RPMI7951 (cell line): Measurements from ENCODE around the gene SPART. TPM values are rescaled to one million over a fixed set of nuclear protein-coding genes. Genes with fewer than 3 reads are reported as not detected.
"Not testable (repeated sequence)": the region's sequence is repeated elsewhere in the genome, so short reads cannot be mapped to it uniquely, and the experiment has no call there.

Source experiments
- DNase-seq: peaks from one replicate; pipeline ENCODE4 v3.0.0-alpha.2; 2012; ENCODE audit warnings: low read depth
- total RNA-seq: library from RNA; depleted of rRNA; stranded (reverse); fragments of >200 nt; shearing (Covaris generic); gene quantifications from 2 replicates; pipeline ENCODE4 v1.2.3, GENCODE V29; 2014

The SPART gene
- total RNA-seq, 1 experiment from 2014 or later, result 52.9 TPM

DNA sequence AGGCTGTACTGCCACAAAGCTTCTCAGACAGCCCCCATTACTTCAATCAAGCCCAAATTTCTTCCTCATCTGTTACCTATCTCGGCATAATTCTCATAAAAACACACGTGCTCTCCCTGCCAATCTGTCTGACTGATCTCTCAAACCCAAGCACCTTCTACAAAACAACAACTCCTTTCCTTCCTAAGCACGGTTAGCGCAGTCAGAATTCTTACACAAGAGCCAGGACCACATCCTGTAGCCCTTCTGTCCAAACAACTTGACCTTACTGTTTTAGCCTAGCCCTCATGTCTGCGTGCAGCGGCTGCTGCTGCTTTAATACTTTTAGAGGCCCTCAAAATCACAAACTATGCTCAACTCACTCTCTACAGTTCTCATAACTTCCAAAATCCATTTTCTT, 26.4 kb downstream of the SPART start:
- not testable (repeated sequence) for DNase-seq

DNA sequence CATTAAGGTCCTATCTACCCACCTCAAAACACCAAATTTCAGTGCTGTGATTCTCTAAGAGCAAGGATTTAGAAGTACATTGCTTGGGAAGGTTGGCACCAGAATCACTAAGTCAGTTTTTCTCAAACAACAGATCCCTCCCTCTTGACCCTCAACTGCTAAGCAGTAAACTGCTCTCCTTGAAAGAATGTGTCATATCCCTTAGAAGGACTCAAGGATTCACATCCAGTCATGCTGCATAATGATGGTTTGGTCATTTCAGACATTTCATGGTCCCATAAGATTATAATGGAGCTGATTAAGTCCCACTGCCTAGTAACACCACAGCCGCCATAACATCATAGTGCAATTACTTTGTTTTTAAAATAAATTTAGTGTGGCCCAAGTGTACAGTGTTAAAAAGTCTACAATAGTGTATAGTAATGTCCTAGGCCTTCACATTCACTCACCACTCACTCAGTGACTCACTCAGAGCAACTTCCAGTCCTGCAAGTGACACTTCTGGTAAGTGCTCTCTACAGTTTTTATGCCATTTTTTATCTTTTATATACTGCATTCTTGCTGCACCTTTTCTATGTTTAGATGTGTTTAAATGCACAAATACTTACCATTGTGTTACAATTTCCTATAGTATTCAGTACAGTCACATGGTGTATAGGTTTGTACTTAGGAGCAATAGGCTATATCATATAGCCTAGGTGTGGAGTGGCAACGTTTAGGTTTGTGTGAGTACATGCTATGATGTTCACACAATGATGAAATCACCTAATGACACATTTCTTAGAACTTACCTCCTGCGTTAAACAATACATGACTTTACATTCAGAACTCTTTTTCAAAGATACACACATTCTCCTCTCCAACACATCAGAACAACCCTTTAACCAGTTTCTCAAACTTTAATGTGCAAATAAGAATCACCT, 32.9 kb downstream of the SPART start:
- no peak for DNase-seq

DNA sequence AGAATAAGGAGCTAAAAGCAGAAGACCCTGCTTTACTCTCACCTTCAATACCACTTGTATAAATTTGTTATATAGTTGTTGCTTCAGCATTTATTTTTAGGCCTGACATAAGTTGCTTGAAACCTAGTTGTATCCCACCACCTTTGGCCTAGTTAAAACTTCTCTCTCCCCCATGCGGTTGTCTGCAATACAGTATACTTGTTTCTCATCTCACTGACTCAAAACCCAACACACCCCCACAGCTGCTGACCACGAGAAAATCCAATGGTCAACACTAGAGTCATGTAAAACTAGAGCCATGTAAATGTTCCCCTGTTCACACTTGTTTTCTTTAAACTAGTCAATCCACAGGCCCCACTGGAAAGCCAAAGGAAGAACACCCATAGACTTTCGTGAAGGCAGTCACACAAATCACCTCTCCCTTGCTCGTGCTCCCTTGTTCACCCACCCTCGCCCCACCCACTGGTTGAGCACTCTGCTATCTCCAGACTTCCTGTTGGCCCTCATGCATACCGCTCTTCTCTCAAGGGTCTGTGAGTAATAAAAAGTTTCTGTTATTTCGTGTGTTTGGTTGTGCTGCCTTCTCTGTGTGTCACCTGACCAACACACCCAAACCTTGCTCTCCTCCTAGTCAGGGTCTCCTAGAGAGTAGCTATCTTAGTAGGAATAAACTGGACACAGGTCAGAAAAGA, 35.6 kb downstream of the SPART start:
- no peak for DNase-seq

DNA sequence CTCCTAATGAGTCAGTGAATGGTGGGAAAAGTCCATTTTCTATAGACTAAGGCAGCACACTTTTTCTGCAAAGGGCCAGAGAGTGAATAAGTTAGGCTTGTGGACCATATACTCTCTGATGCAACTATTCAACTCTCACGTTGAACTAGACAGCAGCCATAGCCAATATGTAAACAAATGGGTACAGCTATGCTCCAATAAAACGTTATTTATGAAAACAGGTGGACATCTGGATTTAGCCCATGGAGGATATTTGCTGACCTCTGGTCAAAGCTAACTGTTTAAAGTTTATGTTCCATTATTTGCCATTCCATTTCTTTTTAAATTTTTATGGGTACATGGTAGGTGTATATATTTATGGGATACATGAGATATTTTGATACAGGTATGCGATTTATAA, 43.9 kb downstream of the SPART start:
- DNase-seq, result no peak

DNA sequence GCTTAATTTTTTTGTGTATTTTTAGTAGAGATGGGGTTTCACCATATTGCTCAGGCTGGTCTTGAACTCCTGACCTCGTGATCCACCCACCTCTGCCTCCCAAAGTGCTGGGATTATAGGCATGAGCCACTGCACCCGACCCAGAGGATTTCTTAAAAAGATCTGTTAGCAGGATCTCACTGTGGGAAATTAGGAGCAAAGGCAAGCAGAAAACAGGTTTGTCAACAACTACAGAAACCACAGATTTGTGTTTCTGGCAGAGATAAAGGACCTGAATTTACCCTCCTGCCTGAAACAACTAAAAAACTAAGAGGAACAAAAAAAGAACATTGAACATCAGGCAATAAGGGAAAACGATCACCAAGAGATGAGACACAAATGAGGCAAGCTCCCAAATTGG, 46.7 kb downstream of the SPART start:
- not testable (repeated sequence) for DNase-seq

DNA sequence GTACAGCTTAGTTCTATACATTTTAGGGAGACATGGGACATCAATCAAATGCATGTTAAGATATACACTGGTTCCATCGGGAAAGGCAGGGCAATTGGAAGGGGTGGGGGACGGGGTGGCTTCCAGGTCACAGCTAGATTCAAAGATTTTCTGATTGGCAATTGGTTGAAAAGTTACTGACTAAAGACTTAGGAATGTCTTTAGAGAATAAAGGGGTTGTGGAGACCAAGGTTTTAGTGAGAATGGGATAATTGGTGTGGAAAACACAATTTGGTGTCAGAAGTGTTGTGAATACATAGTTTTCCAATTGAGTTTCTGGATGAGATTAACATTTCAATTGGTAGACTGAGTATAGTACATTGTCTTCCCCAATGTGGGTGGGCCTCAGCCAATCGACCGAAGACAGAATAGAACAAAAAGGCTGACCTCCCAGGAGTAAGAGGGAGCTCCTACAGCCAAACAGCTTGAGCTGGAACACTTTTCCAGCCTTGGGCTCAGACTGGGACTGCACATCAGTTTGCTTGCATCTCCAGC, 47.6 kb downstream of the SPART start:
- peak; percentile 16 for DNase-seq

DNA sequence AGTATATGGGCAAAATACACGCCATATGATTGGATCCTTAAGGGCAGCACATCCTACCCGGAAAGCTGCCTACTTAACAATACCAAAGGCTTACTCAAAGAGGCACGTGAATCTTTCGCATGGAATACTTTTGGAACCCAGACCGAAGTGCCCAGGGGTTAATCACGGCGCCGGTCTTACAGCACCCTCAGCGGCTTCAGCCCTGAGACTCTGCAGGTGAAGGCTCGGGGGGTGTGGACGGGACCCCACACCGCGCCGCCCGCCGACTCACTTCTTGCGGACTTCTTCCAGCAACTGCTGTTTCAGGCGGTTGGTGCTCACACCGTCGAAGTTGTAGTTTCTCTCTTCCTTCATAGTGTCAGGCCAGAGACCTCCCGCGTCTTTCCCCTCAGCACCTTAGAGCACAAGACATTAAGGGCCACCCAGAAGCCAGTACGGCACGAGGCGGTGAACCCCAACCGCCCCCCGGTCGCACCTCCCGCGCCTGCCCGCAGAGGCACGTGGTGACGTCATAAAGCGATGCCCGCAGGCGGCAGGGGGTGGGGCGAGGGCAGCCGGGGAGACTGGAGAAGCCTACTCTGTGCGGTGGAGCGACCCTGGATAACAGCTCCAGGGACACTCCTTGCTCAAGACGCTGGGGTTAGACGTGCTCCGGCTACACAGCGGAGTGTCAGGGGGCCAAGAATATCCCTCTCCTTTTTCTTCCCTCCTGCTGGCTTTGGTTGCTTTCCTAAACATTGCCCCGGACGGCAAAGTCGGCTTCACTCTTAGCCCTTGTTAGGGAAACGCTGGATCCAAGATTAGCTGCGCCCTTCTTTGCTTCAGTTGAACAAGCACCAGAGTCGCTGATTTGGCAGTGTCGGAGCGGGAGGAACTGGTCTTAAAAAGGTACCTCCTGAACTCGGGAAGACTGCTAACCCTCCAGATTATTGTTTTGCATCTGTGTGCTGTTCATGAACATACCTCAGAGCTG, 48.5 kb downstream of the SPART start, which contains the start of gene CCDC169:
CCDC169 (minus strand) TSS at position 449 of the 973 bp plus-strand sequence; CDS start at position 354, 95 bp downstream.
- peak; percentile 70 for DNase-seq

DNA sequence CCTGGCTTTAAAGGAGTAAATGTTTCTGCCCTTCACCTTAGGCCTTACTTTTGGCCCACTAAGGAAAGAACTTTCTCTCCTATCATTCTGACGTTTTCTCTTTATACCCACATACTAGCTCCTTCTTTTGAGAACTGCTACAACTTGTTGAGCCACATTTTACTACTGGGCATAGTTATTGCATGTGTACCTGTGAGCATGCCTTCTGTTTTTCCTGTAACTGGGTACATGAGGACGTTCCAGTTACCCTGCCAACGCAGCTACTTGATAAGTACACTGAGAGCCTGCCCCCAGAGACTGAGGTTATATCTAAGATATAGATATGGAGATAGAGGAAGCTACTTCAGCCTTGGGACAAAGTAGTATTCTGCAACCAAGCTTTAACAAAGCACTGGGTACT, 52.1 kb downstream of the SPART start:
- DNase-seq, result no peak

DNA sequence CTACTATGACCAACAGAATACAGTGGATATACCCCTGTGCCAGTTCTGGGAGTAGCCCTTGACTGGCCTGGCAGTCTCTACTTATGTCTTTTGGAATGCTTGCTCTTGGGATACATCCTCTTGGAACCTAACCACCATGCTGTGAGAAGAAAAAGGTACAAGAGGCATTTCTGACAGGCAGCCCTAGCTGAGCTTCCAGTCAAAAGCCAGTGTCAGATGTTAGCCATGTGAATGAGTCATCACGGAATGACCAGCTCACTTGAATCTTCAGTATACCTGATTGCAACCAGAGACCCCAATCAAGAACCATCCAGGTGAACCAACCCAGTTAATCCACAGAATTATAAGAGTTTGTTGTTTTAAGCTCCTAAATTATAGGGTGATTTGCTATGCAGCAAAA, 52.7 kb downstream of the SPART start:
- no peak for DNase-seq

DNA sequence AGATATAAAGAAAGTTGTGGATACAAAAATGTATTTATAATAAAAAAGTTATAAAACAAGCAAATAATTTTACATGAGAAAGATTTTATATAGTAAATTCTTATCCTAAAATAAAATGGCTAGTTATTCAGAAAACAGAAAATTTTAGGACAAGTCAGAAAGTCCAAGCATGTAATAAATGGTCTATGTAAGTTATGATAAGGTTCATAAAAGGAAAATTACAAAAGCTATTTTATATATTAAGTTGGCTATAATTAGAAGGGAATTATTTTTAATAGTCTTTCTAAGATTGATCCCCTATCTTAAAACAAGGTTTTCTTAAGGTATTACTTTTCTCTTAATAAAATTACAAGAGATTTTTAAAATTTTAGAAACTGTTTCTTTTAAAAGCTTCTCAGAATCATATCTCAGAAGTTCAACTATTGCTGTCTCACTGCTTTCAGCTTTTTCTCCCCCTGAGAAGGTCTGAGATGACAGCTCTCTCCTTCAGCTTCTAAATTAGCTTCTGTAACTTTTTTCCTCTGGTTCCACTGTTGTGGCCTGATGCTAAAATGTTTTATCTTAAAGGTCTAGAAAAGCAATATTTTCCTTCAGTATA, 57.3 kb downstream of the SPART start:
- no peak for DNase-seq

DNA sequence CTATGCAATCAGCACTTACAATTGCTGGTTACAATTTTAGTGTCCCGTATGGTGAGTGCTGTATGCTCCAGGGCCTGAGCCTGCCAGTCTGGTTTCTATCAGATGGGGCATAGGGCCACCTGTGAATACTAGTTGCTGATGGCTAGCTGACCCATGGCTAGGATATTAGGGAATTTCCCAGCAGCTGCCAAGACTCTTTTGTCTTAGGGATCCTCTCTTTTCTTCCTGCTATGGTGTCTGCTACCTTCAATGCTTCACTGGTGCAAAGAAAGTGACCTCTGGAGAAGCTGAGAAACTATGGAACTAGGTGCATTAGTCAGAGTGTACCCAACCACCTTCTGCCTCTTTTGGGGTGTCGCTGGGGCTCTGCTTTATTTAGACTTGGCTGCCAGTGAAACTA, 60.2 kb downstream of the SPART start:
- DNase-seq, result no peak

DNA sequence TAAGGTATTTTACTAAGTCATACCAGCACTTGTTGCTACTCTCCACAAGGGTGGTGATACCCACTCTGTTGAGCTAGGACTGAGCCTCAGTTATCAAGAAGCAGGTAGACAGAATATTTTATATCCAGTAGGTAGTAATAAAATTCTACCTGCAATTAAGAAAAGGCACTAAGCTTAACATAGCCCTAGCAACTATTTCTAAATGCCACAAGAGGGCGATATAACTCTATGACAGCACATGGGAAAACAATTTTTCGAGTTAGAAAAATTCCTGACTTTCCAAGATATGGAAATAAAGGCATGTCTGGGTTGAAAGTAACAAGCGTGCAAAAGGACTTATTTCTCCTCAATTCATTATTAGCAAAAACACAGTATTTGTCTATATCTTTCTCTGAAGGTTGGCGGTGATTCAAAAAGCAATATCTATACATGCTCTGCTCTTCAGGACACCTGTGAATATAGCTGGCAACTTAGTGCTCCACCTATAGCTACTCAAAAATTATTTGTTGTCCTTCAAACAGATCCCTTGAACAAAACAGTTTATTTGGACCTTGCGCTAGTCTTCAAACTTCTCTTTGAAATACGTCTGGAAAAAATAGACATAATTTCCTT, 63.3 kb downstream of the SPART start:
- peak; percentile 35 for DNase-seq

DNA sequence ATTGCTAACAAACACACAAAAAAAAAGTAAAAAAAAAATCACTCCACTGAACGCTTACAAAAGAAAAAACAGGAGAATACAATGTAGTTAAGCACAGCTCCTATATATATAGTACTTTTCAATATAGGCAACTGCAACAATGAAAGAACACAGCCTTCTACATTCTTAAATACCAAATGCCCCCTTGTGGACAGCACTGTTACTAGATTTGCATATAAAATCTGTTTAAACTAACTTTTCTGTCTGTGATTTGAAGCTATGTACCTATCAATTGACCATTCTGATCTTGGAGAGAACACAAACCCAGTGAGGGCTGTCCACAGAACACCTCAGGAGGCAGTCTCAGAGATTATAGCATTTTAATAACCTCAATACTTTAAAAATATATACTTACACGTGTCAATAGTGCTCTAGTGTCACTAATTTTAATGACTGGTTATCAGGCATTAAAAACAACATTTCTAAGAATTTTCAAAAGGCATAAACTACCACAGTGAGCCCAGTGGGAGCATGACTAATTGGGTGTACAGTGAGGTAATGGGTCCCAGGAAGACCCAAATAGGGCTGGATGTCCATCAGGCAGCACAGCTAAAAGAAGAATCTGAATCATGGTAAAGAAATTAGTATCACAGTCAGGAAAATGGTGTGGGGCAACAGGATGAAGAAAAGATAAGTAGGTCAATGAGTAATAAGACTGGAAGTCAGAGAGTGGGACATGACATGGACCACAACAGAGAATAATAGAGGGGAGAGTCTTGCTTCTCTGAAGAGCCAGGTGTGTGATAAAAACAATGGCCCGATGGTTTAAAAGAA, 70.8 kb downstream of the SPART start:
- peak; percentile 40 for DNase-seq

DNA sequence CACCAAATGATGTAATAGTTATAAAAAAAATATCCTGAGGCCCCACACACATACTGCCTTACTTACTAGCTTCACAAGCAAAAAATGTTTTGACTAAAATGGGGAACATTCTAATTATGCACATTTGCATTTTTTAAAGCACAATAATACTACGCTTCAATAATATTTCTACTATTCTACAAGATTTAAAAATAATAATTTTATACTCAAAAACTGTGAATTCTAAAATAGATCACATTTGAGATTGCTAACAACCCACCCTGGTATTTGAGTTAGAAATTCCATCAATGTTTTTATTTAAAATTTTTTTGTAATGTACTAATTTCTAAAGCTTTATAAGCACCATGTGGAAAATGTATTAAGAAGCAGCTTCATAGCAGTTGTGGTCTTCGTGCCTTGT, 72.8 kb downstream of the SPART start:
- DNase-seq, result no peak

DNA sequence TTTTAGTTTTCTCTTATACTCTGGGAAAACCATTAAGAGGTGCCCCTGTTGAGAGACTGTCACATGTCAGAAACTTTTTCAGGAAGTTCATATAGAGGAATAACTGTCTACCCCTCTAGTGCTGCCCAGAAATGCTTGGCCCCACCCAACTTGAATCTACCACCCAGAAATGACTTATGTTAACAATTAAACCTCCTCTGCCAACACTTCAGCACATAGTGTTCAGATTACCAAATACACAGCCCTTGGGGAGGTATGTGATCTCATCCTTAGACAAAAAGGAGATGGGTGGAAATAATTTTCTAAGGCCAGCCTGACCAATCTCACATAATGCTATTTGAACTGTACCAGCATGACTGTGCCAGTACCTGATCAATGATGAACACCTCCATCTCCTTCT, 84.2 kb downstream of the SPART start:
- DNase-seq, result no peak

DNA sequence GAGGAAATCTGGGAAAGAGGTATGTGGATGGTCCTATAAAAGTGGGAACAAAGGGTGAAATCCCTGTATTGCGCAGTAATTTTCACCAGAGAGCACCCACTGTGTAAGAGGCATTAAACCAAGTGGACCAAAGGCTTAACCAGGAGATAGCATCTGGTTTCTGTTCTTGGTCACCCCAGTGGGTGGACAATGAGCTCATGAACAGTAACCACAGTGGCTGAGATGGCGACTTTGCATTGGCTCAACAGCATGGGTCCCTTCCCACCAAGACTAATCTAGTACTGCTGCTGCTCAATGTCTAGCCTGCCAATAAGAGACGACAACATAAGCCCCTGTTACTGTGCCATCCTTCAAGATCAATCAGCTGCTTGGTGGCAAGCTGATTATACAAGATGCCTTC, 85.2 kb downstream of the SPART start:
- no peak for DNase-seq

DNA sequence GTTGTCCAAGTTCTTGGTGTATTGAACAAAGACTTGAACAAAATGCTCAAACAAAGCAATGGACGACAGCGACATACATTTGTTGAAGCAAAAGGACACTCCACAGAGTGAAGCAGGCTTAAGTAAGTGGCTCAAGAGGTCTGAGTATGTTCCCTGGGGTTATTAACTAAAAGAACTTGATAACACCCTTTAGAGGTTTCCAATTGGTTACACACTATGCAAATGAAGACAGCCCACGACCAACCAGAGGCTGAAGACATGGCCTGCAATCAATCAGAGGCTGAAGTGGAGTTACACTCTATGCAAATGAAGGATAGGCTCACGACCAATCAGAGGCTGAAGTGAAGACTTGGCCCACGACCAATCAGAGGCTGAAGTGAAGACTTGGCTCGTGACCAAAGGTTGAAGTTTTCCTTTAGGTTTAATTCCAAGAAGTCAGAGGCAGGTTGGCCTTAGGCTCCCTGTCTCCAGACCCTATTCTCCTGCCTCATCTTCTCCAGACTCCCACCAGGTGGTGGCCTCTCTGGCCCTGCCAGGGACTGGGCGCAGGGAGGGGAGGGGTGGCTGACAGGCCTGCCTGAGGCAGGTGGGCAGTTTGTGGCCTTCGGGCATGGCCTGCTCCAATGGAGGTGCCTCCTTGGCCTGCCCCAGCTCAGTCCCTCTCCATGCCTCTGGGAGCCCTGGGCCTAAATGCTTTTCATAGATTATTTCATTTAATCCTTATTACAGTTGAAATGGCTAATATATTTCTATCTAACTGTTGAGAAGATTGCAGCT, 86.6 kb downstream of the SPART start:
- DNase-seq, result no peak

DNA sequence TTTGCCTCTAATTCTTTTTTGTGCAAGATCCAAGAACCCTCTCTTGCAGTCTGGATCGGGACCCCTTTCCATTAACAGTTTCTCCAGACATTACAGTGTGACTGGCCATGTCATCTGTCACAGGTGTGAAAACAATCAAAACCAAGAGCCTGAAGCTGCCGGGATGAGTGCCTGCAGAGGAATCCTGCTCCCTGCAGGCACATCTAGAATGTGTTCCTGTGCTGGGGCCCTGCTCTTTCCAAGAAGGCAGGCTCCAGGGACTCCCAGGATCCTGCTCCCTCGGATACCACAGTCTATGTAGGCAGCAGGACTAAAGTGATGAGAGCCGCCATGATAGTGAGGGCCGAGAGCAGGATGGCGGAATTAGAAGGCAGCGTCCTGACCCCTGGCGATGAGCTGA, 87.4 kb downstream of the SPART start:
- no peak for DNase-seq
